ENCODE results near the gene EFHD2.

Gene EFHD2

DNA sequence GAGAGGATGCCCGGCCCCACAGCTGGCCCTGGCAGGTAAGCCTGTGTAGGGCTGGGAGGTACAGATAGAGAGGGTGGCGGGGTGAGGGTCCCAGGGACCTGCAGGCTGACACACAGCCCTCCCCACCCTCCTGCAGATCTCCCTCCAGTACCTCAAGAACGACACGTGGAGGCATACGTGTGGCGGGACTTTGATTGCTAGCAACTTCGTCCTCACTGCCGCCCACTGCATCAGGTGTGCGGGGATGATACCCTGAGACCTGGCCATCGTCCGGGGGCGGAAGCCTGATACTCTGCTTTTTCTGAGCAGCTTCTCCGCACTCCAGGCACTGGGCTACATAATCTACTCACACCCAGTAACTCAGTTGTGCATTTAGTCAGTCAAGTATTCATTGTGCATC, 30.7 kb downstream of the EFHD2 start:
- no peak for DNase-seq
- Mint-ChIP-seq H3K27me3 (peaks cover 16% of the 10 kb centered on the region), H3K36me3 (no peaks in the 10 kb centered on the region), H3K4me3 (no peak overlapping the region), H3K9me3 (no peaks in the 10 kb centered on the region), H3K27ac (no peak overlapping the region), H3K4me1 (no peaks in the 10 kb centered on the region)
- CTCF ChIA-PET, result no interaction called here

DNA sequence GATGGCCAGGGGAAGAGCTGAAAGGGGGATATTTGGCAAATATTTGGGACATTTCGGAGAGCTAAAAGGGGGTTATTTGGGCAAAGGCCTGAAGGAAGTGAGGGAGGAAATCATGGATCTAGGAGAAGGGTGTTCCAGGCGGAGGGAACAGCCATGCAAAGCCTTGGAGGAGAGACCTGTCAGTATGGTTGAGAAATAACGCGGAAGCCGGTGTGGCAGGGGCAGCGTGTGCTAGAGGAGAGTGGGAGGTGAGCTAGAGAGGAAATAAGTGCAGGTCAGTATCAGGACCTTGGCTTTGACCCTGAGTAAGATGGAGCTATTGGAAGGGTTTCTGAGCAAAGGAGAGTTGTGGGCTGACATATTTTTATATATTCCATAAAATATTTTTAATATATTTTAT, 31.6 kb downstream of the EFHD2 start:
- H3K36me3 Mint-ChIP-seq, result no peaks in the 10 kb centered on the region
- no peak overlapping the region for H3K27ac Mint-ChIP-seq
- no peaks in the 10 kb centered on the region for H3K9me3 Mint-ChIP-seq
- H3K27me3 Mint-ChIP-seq, result peaks cover 19% of the 10 kb centered on the region
- CTCF ChIA-PET, result interaction anchor here (1.0 kb wide), 1 partner anchor 10 kb away, joined by 4 read pairs; no protein-coding TSS in a partner anchor
- DNase-seq, result no peak
- no peak overlapping the region for H3K4me3 Mint-ChIP-seq
- peaks cover 4% of the 10 kb centered on the region for H3K4me1 Mint-ChIP-seq

DNA sequence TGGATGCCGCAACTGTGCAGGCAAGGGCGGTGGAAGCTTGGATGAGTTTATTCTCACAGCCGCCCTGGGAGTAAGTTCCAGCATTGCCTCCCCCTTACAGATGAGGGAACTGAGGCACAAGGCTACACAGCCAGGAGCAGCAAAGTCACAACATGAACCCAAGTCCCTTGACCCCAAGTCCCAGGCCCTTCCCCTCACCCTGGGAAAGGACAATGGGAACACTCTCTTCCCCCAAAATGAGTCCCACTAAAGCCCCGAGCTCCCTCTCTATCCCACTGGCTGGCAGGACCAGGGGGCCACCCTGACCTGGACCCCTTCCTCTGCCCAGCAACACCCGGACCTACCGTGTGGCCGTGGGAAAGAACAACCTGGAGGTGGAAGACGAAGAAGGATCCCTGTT, 32.4 kb downstream of the EFHD2 start:
- DNase-seq, result no peak
- no peaks in the 10 kb centered on the region for H3K9me3 Mint-ChIP-seq
- H3K4me3 Mint-ChIP-seq, result no peak overlapping the region
- no peaks in the 10 kb centered on the region for H3K36me3 Mint-ChIP-seq
- H3K4me1 Mint-ChIP-seq, result peaks cover 4% of the 10 kb centered on the region
- H3K27ac Mint-ChIP-seq, result no peak overlapping the region
- H3K27me3 Mint-ChIP-seq, result peaks cover 27% of the 10 kb centered on the region
- CTCF ChIA-PET, result no interaction called here

DNA sequence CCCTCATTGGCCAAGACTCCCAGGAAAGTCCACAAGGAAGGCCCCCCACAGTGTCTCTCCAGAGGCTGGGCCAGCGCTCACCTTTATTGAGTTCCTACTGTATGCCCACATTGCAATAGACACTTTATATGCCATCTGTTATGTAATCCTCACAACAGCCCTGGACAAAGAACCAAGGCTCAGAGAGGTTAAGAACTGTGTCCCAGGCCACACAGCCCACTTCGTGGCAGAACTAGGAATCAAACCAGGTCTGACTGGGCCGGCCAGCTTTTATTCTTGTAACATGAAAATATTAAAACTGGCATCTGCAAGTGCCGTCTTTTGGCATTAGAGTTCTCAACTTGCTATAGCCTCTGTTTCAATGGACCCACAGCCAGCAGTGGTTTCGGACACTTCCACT, 33.1 kb downstream of the EFHD2 start:
- H3K4me1 Mint-ChIP-seq, result peaks cover 4% of the 10 kb centered on the region
- no peak for DNase-seq
- H3K36me3 Mint-ChIP-seq, result no peaks in the 10 kb centered on the region
- CTCF ChIA-PET, result interaction anchor here (1.2 kb wide), 1 partner anchor 10 kb away, joined by 3 read pairs; no protein-coding TSS in a partner anchor
- no peak overlapping the region for H3K4me3 Mint-ChIP-seq
- peaks cover 31% of the 10 kb centered on the region for H3K27me3 Mint-ChIP-seq
- no peaks in the 10 kb centered on the region for H3K9me3 Mint-ChIP-seq
- no peak overlapping the region for H3K27ac Mint-ChIP-seq

DNA sequence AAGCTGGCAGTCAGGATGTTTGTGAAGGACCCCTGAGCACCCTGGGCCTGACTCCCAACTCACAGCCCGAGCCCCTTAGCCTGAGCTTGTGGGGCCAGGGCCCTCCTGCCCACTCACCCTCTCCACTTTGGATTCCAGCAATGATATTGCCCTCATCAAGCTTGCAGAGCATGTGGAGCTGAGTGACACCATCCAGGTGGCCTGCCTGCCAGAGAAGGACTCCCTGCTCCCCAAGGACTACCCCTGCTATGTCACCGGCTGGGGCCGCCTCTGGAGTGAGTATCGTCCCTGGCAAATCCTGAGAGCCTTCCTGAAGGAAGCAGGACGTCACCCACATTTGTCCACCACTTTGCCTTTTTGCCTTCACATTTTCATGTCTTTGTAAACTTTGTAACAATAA, 33.6 kb downstream of the EFHD2 start:
- Mint-ChIP-seq H3K9me3 (no peaks in the 10 kb centered on the region), H3K4me3 (no peak overlapping the region), H3K27me3 (peaks cover 32% of the 10 kb centered on the region), H3K27ac (no peak overlapping the region), H3K36me3 (no peaks in the 10 kb centered on the region), H3K4me1 (peaks cover 4% of the 10 kb centered on the region)
- DNase-seq, result no peak
- CTCF ChIA-PET, result interaction anchor here (1.1 to 1.2 kb wide), 2 partner anchors 10 to 14 kb away, joined by 3 read pairs; no protein-coding TSS in a partner anchor

DNA sequence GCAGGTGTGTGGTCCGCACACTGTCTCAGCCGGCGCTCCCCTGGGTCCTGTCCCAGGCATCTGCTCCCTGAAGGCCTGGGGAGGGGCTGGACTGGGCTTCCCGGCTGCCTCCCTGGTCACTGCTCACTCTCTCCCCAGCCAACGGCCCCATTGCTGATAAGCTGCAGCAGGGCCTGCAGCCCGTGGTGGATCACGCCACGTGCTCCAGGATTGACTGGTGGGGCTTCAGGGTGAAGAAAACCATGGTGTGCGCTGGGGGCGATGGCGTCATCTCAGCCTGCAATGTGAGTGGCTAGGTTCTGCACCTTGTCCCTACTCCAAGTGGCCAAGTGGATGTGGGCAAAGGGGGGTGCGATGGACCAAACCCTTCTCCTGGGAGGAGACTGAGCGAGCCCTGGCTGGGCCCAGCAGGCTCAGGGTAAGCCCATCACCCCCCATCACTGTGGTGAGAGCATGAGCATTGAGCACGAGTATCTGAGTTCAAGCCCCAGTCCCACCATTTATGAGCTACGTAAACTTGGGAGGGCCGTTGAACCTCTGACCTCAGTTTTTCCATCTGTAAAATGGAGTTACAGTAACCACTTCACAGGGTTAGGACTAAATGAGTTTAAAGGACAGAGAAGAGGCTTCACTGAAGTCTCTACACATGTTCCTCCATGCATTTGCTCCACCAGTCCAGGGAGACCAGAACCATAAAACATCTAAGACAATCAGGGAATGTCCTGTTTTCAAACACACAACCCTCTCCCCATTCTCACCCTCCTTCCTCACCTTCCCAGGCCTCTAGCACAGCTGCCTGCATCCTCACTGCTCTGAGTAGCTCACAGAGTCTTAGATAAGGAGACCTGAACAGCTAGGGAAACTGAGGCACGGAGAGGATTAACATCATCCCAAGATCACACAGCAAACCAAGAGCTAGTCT, 35.0 kb downstream of the EFHD2 start:
- Mint-ChIP-seq H3K9me3 (no peaks in the 10 kb centered on the region), H3K36me3 (no peaks in the 10 kb centered on the region), H3K4me3 (no peak overlapping the region), H3K27me3 (peaks cover 36% of the 10 kb centered on the region), H3K27ac (no peak overlapping the region), H3K4me1 (peaks cover 4% of the 10 kb centered on the region)
- CTCF ChIA-PET, result interaction anchor here (1.1 kb wide), 1 partner anchor 15 kb away, joined by 3 read pairs; no protein-coding TSS in a partner anchor
- DNase-seq, result no peak

DNA sequence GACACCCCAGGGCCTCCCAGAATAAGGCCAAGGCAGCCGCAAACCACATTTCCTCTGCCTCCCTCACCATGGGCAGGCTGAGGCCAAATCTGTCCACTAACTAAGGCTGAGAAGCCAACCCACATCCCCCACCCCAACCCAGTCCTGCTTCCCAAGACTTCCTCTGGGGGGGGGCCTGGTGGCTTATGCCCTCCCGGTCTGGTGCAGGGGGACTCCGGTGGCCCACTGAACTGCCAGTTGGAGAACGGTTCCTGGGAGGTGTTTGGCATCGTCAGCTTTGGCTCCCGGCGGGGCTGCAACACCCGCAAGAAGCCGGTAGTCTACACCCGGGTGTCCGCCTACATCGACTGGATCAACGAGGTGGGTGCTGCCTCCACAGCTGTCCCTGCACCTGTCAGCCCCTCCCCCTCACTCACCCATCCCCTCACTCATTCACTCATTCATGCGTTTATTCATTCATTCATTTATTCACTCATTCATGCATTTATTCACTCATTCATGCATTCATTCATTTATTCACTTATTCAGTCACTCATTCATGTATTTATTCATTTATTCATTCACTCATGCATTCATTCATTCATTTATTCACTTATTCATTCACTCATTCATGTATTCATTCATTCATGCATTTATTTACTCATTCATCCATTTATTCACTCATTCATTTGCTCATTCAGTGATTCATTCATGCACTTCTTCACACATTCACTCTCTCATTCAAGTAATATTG, 35.9 kb downstream of the EFHD2 start:
- Mint-ChIP-seq H3K27ac (no peak overlapping the region), H3K4me1 (peaks cover 4% of the 10 kb centered on the region), H3K9me3 (no peaks in the 10 kb centered on the region), H3K4me3 (no peak overlapping the region), H3K36me3 (no peaks in the 10 kb centered on the region), H3K27me3 (peaks cover 37% of the 10 kb centered on the region)
- CTCF ChIA-PET, result no interaction called here
- no peak for DNase-seq

DNA sequence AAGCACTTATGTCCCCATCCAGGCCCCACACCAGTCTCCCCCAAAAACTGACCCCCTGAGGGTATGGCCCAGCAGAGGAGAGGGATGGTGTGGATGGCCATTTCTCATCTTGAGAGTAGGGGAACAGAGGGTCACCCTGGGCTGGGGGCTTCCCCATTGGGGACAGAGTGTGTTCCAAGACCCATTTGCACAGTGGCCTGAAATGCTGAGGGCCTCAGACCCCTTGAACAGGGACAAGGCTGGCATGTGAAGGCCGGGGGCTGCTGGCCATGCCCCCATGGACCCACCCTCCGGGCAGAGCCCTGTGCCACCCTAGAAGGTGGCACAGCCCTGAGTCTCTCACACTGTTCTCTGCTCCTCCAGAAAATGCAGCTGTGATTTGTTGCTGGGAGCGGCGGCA, 36.5 kb downstream of the EFHD2 start:
- H3K27ac Mint-ChIP-seq, result no peak overlapping the region
- no peaks in the 10 kb centered on the region for H3K9me3 Mint-ChIP-seq
- H3K36me3 Mint-ChIP-seq, result no peaks in the 10 kb centered on the region
- no peak overlapping the region for H3K4me3 Mint-ChIP-seq
- peaks cover 4% of the 10 kb centered on the region for H3K4me1 Mint-ChIP-seq
- no peak for DNase-seq
- CTCF ChIA-PET, result no interaction called here
- peaks cover 37% of the 10 kb centered on the region for H3K27me3 Mint-ChIP-seq

DNA sequence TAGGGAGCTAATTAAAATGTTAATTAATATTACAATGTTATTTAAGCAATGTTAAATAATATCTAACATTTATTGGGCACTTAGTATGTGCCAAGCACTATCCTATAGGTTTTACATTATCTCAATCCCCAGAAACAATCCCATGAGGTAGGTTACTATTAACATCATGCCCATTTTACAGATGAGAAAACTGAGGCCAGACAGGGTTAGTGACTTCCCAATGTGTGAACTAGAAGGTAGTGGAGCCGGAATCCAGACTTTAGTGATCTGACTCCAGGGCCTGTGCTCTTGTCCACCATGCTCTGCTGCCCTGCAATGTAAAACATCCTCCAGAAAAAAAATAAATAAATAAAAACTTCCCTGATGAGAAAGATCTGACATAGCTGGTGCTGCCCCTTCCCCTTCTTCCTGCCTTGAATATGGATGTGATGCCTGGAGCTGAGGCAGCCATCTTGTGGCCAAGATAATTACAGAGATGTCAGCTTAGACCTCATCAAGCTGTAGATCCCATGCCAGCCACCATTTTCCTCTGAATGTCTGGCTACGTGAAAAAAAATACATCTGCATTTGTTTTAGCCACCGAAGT, 39.3 kb downstream of the EFHD2 start:
- no peaks in the 10 kb centered on the region for H3K9me3 Mint-ChIP-seq
- H3K27me3 Mint-ChIP-seq, result peaks cover 36% of the 10 kb centered on the region
- no peak overlapping the region for H3K4me3 Mint-ChIP-seq
- CTCF ChIA-PET, result no interaction called here
- peaks cover 4% of the 10 kb centered on the region for H3K4me1 Mint-ChIP-seq
- no peak overlapping the region for H3K27ac Mint-ChIP-seq
- H3K36me3 Mint-ChIP-seq, result no peaks in the 10 kb centered on the region
- DNase-seq, result no peak

DNA sequence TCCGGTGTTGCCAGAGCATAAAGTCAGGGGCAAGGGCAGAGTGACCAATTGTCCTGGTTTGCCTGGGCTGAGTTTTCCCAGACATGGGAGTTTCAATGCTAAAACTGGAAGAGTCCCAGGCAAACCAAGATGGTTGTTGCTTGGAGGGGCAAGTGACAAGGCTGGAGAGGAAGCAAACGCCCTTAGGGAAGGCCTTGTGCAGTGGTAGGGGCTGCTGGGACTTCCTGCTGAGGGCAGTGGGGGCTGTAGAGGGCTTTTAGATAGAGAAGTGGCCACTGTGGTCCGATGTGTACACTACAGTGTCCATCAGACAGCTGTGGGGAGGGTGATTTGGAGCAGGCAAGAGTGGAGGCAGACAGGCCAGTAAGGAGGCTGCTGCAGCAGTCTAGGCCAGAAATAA, 39.9 kb downstream of the EFHD2 start:
- CTCF ChIA-PET, result interaction anchor here (1.3 kb wide), 1 partner anchor 11 kb away, joined by 3 read pairs; the partner anchor contains the start of gene CTRC
- Mint-ChIP-seq H3K27me3 (peaks cover 30% of the 10 kb centered on the region), H3K9me3 (no peaks in the 10 kb centered on the region), H3K4me3 (no peak overlapping the region), H3K36me3 (no peaks in the 10 kb centered on the region), H3K27ac (no peak overlapping the region), H3K4me1 (peaks cover 4% of the 10 kb centered on the region)
- DNase-seq, result no peak

DNA sequence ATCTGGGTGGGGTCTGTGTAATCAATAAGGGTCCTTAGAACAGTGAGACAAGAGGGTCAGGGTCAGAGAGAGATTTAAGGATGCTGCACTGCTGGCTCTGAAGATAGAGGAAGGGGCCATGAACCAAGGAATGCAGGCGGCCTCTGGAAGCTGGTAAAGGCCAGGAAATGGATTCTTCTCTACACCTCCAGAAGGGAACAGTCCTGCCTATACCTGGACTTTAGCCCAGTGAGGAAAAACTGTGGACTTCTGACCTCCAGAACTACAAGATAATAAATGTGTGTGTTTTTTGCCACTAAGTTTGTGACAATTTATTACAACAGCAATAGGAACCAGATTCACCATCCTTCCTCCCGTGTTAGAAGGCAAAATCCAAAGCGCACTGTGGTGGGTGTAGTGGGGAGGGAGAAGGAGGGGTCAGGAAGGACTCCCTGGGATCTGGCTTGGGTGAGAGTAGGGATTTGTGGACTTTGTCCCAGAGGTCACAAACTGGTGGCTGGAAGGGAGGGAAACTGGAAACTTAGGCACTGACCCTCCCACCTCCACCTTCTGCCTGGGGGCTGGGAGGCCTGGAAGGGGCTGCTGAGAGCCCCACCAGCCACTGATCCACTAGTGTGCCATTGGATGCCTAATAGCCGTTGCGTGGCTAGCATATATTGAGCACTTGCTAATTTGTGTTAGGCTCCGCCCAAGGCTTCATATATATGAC, 41.5 kb downstream of the EFHD2 start:
- H3K4me1 Mint-ChIP-seq, result no peaks in the 10 kb centered on the region
- H3K9me3 Mint-ChIP-seq, result no peaks in the 10 kb centered on the region
- H3K27ac Mint-ChIP-seq, result no peak overlapping the region
- no peaks in the 10 kb centered on the region for H3K36me3 Mint-ChIP-seq
- no peak overlapping the region for H3K4me3 Mint-ChIP-seq
- H3K27me3 Mint-ChIP-seq, result peaks cover 23% of the 10 kb centered on the region
- no peak for DNase-seq
- CTCF ChIA-PET, result no interaction called here

DNA sequence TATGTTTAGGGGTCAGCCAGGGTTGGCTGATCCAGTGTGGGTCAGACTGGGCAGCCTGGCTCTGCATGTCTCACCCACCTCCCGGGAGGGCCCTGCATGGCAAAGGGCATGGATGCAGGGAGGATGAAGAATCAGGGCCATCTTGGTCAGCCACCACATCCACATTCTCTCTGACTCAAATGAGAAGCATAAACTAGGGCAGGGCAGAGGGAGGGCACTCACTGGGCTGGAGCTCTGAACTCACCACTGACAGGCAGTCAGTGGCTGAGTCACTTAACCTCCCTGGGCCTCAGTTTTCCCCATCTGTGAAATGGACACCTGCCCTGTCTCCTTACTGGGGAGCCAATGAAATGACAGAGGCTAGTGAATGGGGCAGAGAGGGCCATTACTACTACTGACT, 42.5 kb downstream of the EFHD2 start:
- no peak overlapping the region for H3K27ac Mint-ChIP-seq
- no peaks in the 10 kb centered on the region for H3K36me3 Mint-ChIP-seq
- H3K4me3 Mint-ChIP-seq, result no peak overlapping the region
- no peak for DNase-seq
- H3K9me3 Mint-ChIP-seq, result no peaks in the 10 kb centered on the region
- peaks cover 19% of the 10 kb centered on the region for H3K27me3 Mint-ChIP-seq
- CTCF ChIA-PET, result interaction anchor here (1.3 kb wide), 1 partner anchor 9 kb away, joined by 3 read pairs; no protein-coding TSS in a partner anchor
- no peaks in the 10 kb centered on the region for H3K4me1 Mint-ChIP-seq

DNA sequence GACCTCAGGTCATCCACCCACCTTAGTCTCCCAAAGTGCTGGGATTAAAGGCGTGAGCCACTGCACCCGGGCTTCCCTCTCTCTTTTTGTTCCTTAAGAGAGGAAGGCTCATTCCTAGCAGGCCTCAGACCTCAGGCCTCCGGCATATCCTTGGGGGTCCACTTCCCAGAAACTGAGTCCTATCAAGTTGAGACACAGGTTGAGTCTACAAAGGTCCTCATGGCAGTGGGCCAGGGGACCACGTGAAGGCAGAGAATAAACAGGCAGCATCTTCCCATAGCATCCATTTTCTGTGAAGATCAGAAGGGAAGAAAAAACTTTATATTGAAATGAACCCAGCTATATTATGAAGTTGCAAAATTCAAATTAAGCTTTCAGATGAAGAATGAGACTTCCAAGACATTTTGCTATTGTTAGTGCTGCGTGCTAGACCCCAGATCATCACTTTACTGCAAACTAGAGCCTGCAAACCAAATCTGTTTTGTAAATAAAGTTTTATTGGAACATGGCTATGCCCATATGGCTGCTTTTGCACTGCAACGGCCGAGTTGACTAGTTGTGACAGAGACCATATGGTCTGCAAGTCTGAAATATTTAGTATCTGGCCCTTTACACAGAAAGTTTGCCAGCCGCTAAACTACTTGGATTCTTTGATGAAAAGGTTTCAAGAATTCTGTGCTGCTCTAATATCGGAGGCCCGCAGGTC, 43.3 kb downstream of the EFHD2 start:
- CTCF ChIA-PET, result interaction anchor here (1.3 kb wide), 1 partner anchor 10 kb away, joined by 3 read pairs; no protein-coding TSS in a partner anchor
- Mint-ChIP-seq H3K9me3 (no peaks in the 10 kb centered on the region), H3K4me1 (no peaks in the 10 kb centered on the region), H3K36me3 (no peaks in the 10 kb centered on the region), H3K27ac (no peak overlapping the region), H3K27me3 (peaks cover 14% of the 10 kb centered on the region), H3K4me3 (no peak overlapping the region)
- no peak for DNase-seq
